Endothelial cell of umbilical vein (primary cell): ENCODE data around the gene TBX19.

Source experiments
- EZH2 ChIP-seq: IDR thresholded peaks from 2 replicates; pipeline ENCODE4 v1.6.1; 2012; ENCODE audit warnings: borderline replicate concordance, low read depth, mild to moderate bottlenecking, moderate library complexity, low read length, inconsistent platforms; ENCODE audit not compliant: severe bottlenecking
- JUN ChIP-seq: IDR thresholded peaks from 2 replicates; pipeline ENCODE4 v1.6.1; 2011; ENCODE audit warnings: borderline replicate concordance, low read depth; ENCODE audit not compliant: insufficient read length, insufficient read depth
- POLR2A ChIP-seq: IDR thresholded peaks from 2 replicates; pipeline ENCODE4 v1.6.1; 2012; ENCODE audit warnings: low read depth, mild to moderate bottlenecking, control low read depth, low read length
- POLR2AphosphoS5 ChIP-seq: IDR thresholded peaks from 2 replicates; pipeline ENCODE4 v1.6.1; 2012; ENCODE audit warnings: low read depth, mild to moderate bottlenecking, control low read depth, low read length, moderate library complexity; ENCODE audit not compliant: insufficient read depth
- TF ChIP-seq, protein P1 (sequence below), 2 donors: IDR thresholded peaks; 1 replicate in 1 of 2; 2 replicates in 1 of 2; pipeline ENCODE4 v1.5.1; 2011; ENCODE audit warnings: low read length in 2 of 2, mild to moderate bottlenecking in 2 of 2, moderate library complexity in 2 of 2, control low read depth in 1 of 2, inconsistent platforms in 1 of 2, low read depth in 1 of 2; ENCODE audit not compliant: insufficient read depth in 1 of 2; ENCODE audit errors: extremely low read depth in 1 of 2

DNA sequence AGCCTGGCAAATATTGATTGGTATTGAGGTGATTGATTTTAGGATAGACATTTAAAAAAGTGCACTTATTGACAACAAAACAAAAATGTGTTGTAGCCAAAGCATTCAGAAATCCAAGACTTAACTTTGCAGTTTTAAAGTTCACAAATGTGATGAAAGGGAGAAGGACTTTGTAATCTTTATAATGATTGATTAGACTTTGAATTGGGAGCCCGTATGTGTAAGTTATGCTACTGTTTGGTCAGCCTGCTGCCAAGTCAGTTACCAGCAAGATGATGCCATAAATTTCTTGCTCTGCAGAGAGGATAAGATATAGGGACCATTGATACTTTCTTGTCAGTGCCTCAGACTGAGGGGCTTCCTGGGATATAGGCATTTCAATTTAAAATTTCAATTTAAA is 39.5 kb downstream of the TBX19 start:
- TF ChIP-seq, protein P1, sequence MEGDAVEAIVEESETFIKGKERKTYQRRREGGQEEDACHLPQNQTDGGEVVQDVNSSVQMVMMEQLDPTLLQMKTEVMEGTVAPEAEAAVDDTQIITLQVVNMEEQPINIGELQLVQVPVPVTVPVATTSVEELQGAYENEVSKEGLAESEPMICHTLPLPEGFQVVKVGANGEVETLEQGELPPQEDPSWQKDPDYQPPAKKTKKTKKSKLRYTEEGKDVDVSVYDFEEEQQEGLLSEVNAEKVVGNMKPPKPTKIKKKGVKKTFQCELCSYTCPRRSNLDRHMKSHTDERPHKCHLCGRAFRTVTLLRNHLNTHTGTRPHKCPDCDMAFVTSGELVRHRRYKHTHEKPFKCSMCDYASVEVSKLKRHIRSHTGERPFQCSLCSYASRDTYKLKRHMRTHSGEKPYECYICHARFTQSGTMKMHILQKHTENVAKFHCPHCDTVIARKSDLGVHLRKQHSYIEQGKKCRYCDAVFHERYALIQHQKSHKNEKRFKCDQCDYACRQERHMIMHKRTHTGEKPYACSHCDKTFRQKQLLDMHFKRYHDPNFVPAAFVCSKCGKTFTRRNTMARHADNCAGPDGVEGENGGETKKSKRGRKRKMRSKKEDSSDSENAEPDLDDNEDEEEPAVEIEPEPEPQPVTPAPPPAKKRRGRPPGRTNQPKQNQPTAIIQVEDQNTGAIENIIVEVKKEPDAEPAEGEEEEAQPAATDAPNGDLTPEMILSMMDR (IDR thresholded peaks at IDR 0.05; ENCODE audit: extremely low read depth in 1 of 2, insufficient read depth in 1 of 2, low read depth in 1 of 2, low read length in 2 of 2) = no peak
- TF ChIP-seq EZH2 (no peak), POLR2A (no peak), JUN (no peak), POLR2AphosphoS5 (no peak)
